GM20431 (cell line): ENCODE results near the gene EPB41L4A.

Experiments used
- in situ Hi-C: fragments of 300-500 bp; cut with MseI, MboI; formaldehyde crosslinking; loops from one replicate; pipeline ENCODE4 v1.15.0; 2020; ENCODE audit warnings: low sequenced_read_pairs; ENCODE audit not compliant: unreplicated experiment

Gene EPB41L4A

DNA sequence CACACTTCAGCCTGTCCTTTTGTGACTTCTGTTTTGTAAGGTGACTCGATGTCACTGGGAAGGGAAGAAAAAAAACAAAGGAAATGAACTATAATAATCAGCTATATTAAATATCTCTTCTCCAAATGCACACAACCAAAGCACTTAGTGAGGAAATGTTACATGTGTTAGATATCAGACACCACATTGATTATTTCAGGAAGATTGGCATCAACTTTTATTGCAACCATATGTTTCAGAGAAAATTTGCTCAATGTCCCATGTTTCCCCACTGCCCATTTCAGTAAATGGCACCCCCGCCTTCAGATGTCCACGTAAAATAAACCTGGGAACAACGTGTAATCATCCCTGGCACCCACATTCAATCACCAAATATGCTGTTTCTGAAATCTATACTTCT is 151.8 kb downstream of the EPB41L4A start:
- in situ Hi-C loops, result no loop called here

DNA sequence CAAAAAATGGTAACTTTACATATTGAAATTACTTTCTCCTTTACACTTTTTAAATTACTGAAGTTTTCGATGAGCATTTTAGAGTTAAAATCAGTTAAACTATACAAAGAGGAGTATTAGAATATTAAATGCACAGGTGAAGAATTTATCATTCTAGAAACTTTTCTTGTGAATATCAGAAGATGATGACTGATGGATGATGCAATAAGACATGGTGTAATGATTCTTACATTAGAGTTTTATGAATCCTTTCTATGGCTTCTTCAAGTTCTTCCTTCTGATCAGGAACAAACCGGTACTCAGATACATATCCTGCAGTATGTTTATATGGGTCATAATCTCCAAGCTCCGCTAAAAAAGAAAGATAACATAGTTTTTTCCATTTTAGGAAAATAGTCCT is 154.4 kb downstream of the EPB41L4A start:
- in situ Hi-C loops, result no loop called here

DNA sequence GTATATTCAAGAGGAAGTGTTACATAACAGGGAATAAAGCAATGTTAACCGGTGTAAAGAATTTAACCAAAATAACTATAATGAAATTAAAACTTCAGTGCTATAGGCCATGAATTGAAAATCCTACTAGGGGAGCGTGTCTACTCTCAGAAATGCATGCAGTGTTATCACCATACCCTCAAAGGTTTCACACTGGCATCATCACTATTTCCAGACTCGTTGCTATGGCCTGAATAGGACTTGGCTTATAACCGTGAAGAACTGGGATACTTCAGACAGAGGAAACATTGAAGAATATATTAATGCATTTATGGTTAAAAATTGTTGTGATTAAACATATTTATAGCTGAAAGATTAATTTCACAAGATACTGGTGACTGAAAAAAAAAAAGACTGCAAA is 154.9 kb downstream of the EPB41L4A start:
- in situ Hi-C loops, result no loop called here

DNA sequence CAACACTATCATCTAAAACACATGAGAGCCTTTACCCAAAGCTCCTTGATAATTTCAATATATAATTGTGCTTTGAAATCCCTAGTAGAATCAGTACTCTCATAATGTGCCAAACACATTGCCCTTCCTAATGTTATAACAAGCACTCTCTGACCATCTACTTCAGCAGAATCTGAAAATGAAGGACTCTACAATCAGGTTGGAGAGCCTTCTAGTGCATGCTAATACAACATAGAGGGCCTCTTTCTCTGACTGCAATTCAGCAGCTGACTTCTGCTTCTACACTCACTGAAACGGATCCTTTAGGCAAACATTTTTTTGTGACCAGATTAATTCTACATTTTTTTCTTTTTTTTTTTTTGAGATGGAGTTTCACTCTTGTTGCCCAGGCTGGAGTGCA is 155.6 kb downstream of the EPB41L4A start:
- in situ Hi-C loops, result no loop called here

DNA sequence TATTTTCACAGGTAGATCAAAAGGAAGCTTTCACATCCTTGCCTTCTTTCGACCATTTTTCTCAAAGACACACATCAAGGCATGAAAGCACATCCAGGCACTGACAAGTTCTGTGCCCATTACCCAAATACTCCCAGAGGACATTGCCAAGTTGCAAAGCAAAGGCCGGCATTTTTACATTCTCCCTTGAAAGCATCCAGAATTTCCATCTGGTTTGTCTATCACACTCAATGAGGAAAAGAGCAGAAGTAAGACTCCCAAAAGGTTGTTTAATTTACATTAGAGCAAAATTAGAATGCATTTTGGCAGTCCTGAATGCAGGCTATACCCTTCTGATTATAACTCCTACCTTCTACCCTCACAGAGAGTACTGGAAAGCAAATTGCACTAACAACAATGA is 160.5 kb downstream of the EPB41L4A start:
- in situ Hi-C loops, result no loop called here

DNA sequence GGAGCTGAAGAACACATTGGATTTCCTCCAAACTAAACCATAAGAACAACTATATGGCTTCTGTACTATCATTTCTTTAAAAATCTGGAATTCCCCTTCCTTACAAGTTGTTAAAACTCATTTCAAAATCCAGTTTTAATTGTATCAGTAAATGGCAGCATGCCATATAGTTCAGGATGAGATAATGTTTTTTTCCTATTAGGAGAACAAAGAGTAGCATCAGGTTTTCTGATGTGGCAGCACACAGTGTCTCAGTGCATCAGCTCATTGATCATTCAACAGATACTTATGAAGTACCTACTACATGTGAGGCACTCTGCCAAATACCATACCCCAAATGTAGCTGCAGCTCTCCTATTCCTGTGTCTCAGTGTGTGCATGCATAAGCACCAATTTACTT is 161.1 kb downstream of the EPB41L4A start:
- in situ Hi-C loops, result no loop called here

DNA sequence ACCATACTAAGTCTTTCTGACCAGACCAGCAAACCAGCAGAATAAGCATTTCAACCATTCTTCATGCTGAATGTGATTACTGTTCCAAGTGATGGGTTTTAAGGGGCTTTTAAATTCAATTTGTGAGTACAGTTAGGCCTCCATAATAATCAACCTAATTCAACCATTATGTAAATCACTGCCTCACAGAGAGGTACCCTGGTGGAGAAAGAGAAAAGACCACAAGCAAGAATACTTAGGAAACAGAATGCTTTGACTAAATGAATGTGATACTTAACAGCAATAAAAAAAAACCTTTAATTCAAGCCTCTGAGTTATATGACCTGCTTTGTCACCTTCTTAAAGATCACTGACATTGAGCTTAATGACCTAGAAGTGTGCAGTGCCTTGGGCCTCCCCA is 162.1 kb downstream of the EPB41L4A start:
- in situ Hi-C loops, result no loop called here

DNA sequence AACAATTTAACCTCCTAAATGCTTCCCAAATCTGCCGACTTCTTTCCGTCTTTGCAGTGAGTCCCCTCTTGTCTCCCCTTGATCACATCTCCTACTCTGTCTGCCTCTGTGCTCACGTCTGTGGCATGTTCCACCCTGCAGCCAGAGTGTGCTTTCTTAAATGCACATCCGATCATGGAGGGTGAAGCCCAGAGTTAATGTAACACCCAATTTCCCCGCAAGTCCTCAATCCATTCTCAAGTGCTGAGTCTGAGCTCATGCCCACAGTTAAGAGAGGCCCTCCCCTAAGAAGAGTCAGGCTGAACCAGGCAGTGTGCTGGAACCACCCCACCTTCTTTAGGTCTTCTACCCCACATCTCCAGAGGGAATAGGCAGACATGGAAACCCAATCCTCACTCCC is 164.8 kb downstream of the EPB41L4A start:
- in situ Hi-C loops, result no loop called here

DNA sequence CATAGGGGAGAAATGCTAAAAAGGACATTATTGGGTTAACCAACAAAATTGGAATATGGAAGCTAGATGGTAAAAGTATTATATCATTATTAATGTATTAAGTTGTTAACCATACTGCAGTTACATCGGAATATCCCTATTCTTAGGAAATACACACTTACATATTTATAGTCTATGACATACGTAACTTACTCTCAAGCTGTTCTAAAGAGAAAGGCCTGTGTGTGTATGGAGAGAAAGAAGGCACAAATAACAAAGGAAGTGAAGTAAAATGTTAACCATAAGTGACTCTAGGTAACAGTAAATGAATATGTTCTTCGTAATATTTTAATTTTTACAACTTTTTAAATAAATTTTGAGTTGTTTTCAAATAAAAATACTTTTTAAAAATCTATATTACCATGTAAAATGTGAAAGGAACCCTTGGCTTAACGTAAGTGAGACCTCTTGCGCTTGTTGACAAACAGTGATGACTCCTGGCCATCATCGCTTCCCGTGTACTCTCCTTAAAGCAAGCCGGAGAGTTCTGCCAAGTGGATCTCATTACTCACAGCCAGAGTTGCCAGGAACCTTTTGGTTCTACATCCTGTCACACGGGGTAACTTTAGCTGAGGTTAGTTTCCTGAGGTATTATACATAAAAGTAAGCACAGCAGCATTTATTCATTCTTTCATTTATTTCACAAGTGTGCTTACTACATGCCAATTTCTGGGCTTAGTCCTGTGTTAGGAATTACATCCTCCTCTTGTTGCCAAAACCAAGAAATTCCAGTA is 165.4 kb downstream of the EPB41L4A start:
- in situ Hi-C loops, result no loop called here

DNA sequence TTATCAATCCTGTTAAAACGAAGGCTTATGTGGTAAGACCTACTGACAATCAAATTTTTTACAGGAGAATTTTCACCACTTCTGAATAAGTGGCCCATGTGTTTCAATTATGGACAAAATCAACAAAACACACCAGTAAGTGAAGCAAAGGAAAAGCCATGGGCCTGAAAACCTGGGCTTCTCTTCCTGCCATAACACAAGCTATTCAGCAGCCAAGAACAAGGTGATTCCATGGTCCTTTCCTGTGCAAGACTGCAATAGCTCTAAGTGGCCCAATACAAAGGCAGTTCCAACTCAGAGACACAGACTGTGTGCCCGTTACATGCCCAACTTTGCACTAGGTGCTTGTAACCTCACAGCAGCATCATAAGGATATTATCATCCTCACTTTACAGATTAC is 168.5 kb downstream of the EPB41L4A start:
- in situ Hi-C loops, result no loop called here

DNA sequence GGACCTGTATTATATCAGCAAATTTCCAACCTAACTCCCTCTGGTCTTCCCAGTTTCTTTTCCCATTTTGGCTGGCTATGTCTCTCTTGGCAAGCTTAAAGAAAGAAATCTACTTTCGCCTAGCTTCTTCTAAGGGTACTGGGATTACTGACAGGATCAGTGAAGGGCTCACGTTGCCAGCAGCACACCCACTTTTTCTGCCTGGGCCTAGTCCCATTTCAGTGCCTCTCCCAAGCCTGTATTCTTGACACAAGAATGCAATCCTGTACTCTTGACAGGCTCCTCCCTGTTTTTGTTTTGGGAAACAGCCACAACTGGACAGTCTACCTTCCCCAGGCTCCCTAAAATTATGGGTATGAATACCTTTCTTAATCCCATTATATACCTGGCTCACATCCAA is 170.5 kb downstream of the EPB41L4A start:
- in situ Hi-C loops, result no loop called here

DNA sequence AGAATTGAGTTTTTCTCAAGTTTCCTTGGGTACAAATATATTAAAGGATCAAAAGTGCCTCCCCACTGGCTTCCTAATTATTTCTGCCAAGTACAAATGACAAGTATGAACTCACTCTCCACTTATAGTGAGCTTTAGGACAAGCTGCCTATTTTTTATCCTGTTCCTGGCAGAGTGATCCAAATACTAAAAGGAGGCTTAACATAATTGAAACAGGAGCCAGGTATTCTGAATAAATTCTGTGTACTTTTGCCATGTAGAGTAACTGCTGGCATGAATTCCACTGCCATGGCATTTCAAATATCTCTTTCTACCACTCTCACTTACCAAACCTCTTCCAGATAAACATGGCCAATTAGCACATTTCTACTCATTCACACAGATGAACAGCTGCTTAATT is 171.1 kb downstream of the EPB41L4A start:
- in situ Hi-C loops, result no loop called here

DNA sequence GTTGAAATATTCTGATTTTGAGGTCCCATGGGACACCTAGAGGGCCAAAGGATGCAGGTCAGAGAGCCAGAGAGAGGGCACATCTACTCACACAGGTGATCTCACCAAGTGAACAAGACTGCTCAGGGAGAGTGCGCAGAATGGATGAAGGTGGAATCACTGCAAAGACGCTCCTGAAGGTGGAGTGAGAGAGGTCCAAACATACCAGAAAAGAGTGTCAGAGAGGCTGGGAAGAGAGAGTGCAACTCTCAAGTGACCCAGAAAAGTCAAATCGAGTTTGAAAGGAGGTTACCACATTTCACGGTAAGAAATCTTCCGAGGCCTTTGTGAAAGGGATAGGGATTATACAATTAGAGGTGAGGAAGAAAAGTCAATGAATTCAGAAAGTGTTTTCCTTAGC is 173.4 kb downstream of the EPB41L4A start:
- in situ Hi-C loops, result no loop called here

DNA sequence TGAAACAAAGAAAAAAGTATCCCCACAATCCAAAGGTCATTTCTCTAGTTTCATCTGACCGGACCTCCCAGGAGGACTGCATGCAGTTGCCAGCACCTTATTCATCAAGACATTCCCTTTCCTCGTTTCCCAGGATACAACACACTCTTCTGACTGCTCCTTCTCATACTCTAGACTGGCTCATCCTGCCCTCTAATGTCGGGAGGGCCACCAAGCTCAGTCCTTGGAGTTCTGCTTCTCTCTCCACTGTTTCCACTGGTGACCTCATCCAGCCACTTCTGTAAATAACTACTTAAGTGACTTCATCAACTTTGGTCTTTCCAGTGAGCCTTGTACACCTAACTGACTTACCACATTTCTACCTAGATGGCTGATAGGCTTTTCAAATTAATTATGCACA is 179.1 kb downstream of the EPB41L4A start:
- in situ Hi-C loops, result no loop called here

DNA sequence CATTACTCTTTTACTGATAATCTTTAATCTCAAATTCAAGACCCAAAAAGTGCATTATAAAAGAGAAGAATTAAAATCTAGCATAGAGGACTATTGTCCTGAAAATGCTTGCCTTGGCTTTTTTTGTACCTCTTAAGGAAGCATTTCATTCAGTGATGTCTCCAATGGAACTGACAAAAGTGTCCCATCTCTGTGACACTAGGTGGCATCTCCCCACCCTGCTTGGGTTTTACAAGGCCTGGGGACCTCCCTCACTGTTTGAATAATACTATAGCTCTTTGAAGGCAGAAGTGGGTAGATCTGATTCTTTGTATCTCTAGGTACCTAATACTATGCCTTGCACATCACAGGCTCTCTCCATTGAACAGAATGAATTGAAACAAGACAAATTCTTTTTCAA is 180.6 kb downstream of the EPB41L4A start:
- in situ Hi-C loops, result no loop called here

DNA sequence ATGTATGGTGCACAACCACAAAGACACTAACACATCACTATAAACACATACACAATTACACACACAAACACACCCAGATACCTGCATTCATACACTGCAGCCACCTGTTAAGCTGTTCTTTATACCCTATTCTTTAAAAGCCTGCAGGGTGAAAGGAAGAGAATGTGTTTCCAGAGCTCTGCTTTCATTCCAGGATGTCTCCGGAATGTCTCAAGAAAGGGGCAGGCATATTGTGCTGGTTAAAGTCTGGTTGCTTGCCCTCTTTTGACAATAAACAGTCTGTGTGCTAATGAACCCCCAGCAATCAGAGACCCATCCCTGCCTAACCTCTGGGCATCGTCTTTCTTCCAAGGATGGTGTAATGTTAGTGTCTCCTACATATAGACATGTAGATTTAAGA is 181.6 kb downstream of the EPB41L4A start:
- in situ Hi-C loops, result no loop called here

DNA sequence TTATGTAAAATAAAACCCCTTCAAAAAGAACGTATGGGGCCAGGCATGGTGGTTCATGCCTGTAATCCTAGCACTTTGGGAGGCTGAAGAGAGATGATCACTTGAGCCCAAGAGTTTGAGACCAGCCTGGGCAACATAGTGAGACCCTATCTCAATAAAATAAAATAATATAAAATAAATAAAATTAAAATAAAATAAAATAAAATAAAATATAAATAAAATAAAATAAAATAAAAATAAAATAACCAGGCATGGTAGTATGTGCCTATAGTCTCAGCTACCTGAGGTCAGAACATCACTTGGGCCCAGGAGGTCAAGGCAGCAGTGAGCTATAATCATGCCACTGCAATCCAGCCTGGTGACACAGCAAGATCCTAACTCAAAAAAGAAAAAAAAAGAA is 185.1 kb downstream of the EPB41L4A start:
- in situ Hi-C loops, result no loop called here

DNA sequence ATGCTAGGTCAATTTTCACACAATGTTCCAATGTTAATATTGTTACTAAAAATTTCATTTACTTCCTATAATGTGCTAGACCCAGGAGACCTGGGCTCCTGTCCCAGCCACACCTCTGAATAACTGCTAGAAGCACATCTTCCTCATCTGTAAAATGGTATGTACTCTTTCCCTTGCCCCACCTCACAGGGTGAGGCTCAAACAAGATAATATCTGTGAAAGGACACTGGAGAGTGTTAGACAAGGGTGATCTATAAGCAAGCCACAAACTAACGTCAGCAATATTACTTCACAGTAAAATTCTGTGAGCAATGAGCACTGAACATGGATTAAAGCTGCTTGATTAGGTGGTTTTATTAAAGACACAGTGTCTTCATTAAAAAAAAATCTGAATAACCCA is 186.4 kb downstream of the EPB41L4A start:
- in situ Hi-C loops, result no loop called here

DNA sequence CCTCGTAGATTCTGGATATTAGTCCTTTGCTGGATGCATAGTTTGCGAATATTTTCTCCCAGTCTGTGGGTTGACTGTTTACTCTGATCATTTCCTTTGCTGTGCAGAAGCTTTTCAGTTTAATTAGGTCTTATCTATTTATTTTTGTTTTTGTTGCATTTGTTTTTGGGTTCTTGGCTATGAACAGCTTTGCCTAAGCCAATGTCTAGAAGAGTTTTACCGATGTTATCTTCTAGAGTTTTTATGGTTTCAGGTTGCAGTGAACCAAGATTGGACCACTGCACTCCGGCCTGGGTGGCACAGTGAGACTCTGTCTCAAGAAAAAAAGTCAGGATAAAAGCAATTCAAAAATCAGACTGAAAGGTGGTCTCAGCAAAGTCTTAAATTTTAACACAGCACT is 188.5 kb downstream of the EPB41L4A start:
- in situ Hi-C loops, result no loop called here

DNA sequence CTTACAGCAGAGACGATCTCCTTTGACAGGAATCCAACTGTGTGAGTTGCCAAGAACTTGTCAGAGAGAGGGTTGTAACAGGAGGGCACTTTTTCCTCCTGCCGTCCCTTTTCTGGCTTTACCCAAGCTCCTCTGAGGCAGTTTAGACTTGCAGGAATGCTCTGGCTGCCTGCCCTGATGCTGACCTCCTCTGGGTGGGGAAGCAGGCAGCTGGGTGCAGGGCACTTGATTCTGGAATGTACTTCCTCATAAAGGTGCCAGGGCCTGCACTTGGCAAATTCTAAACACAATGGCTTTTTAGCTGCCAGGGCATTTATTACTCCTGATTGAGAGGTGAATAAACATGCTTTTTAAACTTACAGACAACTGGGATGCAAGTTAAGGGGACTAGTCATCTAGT is 190.4 kb downstream of the EPB41L4A start:
- in situ Hi-C loops, result no loop called here

DNA sequence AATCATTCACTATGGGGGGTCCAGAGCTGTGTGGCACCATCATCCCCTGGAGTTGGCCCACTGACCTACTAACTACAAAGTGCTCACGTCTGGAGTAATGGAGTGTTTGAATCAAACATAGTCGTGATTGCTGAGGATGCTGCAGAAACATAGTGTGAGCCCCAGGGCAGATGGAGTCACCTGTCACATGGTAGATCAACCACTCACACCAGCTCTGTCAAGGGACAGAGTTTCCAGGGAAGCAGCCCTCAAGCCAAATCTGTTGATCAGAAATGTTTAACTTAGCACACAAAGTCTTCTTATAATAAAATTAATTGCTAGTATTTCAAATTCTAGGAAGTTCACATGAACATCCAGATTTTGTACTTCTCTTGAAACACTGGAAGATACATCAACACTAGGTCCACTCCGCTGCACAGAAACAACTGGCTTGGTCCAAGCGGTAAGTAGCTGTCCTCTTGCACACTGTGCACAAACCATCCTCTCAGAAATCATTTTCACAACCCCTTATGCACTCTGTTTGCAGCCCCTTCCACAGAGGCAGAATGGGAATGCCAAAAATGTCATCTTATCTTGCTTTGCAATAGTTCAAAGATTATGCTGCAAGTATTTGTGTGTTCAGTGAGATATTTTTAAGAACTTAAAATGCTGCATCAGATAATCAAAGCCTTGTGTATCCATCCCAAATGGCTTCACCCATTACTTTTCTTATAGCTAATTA is 191.0 kb downstream of the EPB41L4A start:
- in situ Hi-C loops, result no loop called here

DNA sequence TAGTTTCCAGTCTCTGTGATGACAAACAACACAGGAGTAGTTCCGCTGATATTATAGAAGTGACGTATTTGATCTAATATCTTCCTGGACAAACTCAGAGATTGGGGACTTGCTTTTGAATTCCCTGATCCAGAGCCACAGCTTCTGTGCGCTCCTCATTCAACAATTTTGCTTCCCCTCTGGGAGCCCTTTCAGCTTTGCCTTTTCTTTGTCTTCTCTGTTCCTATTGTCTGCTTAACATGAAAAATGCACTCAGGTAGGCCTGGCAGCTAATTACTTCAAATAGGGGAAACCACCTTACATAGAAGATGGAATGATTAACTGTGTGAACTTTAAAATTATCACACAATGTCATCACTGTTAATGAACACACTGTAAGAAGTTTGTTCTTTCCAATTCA is 192.9 kb downstream of the EPB41L4A start:
- in situ Hi-C loops, result no loop called here
